ENCODE measurements around the gene TIMM21.

The TIMM21 gene

DNA sequence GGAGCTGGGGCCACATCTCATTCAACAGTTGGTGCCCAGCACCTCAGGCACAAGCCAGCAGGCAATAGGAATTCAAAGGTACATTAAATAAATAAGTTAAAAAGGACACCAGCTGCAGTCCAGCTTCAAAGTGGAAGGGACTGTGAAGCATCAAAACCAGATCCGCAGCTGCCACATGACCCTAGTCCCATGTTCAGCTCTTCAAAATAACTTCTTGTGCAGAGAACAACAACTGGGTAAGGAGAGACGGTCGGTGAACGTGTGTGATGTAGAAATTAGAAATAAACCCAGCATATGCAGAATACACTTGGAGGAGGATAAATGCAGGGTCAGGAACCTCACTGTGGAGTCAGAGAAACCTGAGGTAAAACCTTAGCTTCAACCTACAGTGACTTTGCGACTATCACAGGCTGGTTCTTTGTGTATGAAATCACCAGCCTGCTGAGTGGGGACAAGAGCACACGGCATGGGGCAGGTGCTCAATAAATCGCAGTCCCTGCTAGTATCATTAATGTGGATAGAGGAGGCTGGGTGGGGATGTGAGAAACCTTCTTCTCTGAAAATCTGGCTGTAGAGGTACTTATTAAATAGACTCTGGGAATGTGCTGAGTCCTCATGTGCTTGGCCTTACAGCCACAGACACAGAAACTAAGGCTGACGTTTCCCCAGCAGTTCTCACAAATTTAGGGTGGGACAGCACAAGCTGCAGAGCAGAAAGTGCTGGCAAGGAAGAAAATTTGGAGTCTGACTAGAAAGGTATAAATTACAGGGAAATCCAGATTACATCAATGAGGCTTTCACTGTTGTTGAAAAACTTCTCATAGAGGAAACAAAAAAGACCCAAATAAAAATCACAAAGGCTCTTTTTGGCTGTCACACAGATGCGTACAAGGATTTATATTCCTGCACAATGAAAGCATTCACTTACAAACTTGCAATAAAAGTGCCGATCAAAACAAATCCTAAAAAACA lies 21.4 kb upstream of the TIMM21 start:
- peak overlapping the region; percentile 5 for H3K27ac ChIP-seq (ENCODE audit: low read depth, low read length)
- H3K9me3 ChIP-seq (ENCODE audit: control insufficient read depth, insufficient read depth, low read length): no peaks in the 10 kb centered on the region
- peaks cover 3% of the 10 kb centered on the region for H3K27me3 ChIP-seq (ENCODE audit: control insufficient read depth, insufficient read depth, low read length)
- no peaks in the 10 kb centered on the region for H3K36me3 ChIP-seq (ENCODE audit: control insufficient read depth, insufficient read depth, low read length)
- H3K4me1 ChIP-seq (ENCODE audit: control insufficient read depth, insufficient read depth, low read length): peaks cover 18% of the 10 kb centered on the region
- peak overlapping the region; percentile 22; the same call in 1 of the 2 replicates for H3K4me3 ChIP-seq (ENCODE audit: low read depth, low read length)
- H3K9ac ChIP-seq (ENCODE audit: low read depth, low read length): no peak overlapping the region

DNA sequence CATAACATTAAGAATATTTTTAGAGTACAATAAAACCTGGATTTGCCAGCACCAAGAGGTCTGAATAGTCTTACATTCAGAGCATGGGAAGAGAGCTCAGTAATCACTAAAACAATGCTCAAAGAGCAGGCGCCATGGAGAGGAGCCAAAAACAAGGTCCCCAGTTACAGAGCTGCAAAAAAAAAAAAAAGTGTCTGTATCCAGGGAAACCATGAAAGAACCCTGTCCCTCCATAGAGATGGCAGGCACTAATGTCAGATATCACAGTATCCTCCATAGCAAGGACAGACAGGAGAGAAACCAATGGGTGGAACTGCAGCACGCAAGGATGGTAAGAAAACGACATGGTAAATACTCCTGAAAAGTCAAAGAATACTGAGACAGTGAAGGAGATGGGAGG lies 20.2 kb upstream of the TIMM21 start:
- no peaks in the 10 kb centered on the region for H3K9me3 ChIP-seq (ENCODE audit: control insufficient read depth, insufficient read depth, low read length)
- H3K9ac ChIP-seq (ENCODE audit: low read depth, low read length): no peak overlapping the region
- peaks cover 3% of the 10 kb centered on the region for H3K27me3 ChIP-seq (ENCODE audit: control insufficient read depth, insufficient read depth, low read length)
- no peak overlapping the region for H3K4me3 ChIP-seq (ENCODE audit: low read depth, low read length)
- H3K27ac ChIP-seq (ENCODE audit: low read depth, low read length): no peak overlapping the region
- peaks cover 18% of the 10 kb centered on the region for H3K4me1 ChIP-seq (ENCODE audit: control insufficient read depth, insufficient read depth, low read length)
- H3K36me3 ChIP-seq (ENCODE audit: control insufficient read depth, insufficient read depth, low read length): no peaks in the 10 kb centered on the region

DNA sequence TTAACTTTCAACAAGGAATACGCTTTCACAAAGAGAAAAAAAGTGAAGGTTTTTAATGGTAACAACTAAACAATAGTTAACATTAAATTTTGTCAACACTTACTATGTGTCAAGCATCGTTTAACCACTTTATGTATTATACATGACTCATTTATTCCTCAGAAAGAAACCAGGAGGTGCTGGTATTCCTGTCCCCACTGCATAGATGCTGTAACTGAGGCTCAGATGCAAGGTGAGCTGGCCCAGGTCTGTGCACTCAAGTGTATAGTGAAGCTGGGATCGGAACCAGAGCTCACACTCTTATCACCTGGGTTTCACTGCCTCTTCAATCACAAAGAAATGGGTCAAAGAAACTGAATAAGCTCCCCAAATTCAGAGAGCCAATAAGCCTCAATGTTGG lies 17.2 kb upstream of the TIMM21 start:
- H3K27me3 ChIP-seq (ENCODE audit: control insufficient read depth, insufficient read depth, low read length): peaks cover 3% of the 10 kb centered on the region; the same call in 1 of the 2 replicates

DNA sequence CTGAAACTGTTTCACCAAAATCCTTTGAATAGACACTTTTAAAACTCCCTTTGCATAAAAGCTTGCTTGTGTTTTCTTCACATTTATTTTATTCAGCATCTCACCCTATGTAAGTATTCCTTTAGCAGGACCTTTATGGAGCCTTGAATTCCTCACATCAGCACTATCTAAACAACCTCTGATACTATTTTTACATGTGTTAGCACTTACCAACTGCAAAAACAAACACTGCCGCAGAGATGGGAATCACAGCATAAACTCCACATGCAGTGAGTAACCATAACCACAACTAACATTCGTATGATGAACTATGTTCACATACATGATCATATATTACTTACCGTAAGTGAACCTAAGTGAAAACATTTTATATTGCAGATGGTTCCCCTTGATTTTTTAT lies 16.1 kb upstream of the TIMM21 start:
- Histone ChIP-seq H3K27me3 (ENCODE audit: control insufficient read depth, insufficient read depth, low read length) (no peaks in the 10 kb centered on the region), H3K4me3 (ENCODE audit: low read depth, low read length) (no peak overlapping the region), H3K9me3 (ENCODE audit: control insufficient read depth, insufficient read depth, low read length) (no peaks in the 10 kb centered on the region), H3K27ac (ENCODE audit: low read depth, low read length) (no peak overlapping the region), H3K4me1 (ENCODE audit: control insufficient read depth, insufficient read depth, low read length) (peaks cover 7% of the 10 kb centered on the region), H3K36me3 (ENCODE audit: control insufficient read depth, insufficient read depth, low read length) (no peaks in the 10 kb centered on the region), H3K9ac (ENCODE audit: low read depth, low read length) (no peak overlapping the region)

More for the DNA sequence above, 17.2 kb upstream of the TIMM21 start:
- H3K9me3 ChIP-seq (ENCODE audit: control insufficient read depth, insufficient read depth, low read length): no peaks in the 10 kb centered on the region
- no peak overlapping the region for H3K4me3 ChIP-seq (ENCODE audit: low read depth, low read length)
- no peak overlapping the region for H3K27ac ChIP-seq (ENCODE audit: low read depth, low read length)
- H3K9ac ChIP-seq (ENCODE audit: low read depth, low read length): no peak overlapping the region
- peaks cover 18% of the 10 kb centered on the region for H3K4me1 ChIP-seq (ENCODE audit: control insufficient read depth, insufficient read depth, low read length)
- no peaks in the 10 kb centered on the region for H3K36me3 ChIP-seq (ENCODE audit: control insufficient read depth, insufficient read depth, low read length)

DNA sequence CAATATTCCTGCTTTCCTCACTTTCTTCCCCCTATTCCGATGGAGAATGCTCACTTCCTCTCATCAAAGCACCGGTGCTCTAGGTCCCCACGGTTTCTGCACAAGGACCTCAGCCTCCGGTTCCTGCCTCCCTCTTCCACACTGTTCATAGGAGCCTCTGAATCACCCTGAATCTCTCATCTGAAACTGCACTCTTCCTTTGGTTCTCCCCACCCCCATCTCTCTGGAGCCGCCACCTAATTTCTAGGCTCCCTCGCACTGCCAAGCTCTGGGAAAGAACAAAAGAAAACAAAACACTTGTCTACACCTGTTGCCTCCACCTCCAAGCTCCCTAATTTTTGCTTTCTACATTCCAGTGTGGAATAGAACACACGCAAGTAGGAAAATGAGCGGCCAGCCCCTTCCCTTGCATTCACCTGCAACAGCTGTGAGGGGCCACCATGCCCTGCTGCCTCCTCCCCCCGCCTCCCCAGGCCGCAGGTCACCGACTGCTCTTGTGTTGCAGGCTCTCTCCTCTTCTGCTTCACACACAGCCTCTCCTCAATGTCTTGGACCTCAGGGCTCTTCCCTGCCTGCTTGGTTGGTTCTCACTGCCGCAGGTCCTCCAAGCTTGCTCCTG lies 10.3 kb upstream of the TIMM21 start:
- no peaks in the 10 kb centered on the region for H3K4me1 ChIP-seq (ENCODE audit: control insufficient read depth, insufficient read depth, low read length)
- no peaks in the 10 kb centered on the region for H3K9me3 ChIP-seq (ENCODE audit: control insufficient read depth, insufficient read depth, low read length)
- no peak overlapping the region for H3K9ac ChIP-seq (ENCODE audit: low read depth, low read length)
- H3K27me3 ChIP-seq (ENCODE audit: control insufficient read depth, insufficient read depth, low read length): no peaks in the 10 kb centered on the region
- H3K27ac ChIP-seq (ENCODE audit: low read depth, low read length): no peak overlapping the region
- H3K4me3 ChIP-seq (ENCODE audit: low read depth, low read length): no peak overlapping the region
- no peaks in the 10 kb centered on the region for H3K36me3 ChIP-seq (ENCODE audit: control insufficient read depth, insufficient read depth, low read length)

DNA sequence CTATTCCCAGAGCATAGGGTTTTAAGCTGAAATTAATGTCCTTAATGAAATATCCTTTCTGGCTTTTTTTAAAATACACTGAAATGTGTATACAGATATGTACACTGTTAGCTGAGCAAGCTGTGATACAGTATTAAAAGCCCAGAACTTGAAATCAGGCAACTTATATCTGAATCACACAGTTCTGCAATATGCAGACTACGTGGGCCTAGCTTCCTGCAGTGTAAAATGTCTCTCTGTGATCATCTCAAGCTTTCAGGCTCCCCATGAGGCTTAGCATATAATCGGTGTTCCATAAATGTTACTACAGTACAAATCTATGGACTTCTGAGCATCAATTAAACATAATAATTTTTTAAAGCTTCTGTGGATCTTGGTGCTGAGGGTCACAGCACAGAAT lies 8.9 kb upstream of the TIMM21 start:
- no peaks in the 10 kb centered on the region for H3K9me3 ChIP-seq (ENCODE audit: control insufficient read depth, insufficient read depth, low read length)
- H3K27ac ChIP-seq (ENCODE audit: low read depth, low read length): no peak overlapping the region
- H3K27me3 ChIP-seq (ENCODE audit: control insufficient read depth, insufficient read depth, low read length): no peaks in the 10 kb centered on the region
- H3K4me1 ChIP-seq (ENCODE audit: control insufficient read depth, insufficient read depth, low read length): no peaks in the 10 kb centered on the region
- no peak overlapping the region for H3K9ac ChIP-seq (ENCODE audit: low read depth, low read length)
- no peaks in the 10 kb centered on the region for H3K36me3 ChIP-seq (ENCODE audit: control insufficient read depth, insufficient read depth, low read length)
- H3K4me3 ChIP-seq (ENCODE audit: low read depth, low read length): no peak overlapping the region

DNA sequence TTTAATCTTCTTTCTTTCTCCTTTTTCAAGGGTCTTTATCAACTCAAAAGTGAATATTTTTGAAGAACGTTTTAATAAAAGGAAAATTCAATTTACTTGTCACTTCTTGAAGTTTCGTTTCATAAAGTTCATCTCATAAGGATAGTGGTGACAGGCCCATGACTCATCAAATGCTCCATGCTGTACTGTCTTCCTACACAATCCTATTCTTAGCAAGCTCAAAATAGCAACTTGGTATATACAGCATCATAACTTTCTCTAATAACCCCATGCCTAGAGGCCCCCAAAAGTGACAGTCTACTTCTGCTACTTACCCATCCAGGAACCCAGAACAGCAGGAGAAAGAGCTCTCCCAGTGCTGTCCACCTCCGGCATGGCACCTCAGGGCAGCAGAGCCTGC lies 8.4 kb upstream of the TIMM21 start:
- Histone ChIP-seq H3K9ac (ENCODE audit: low read depth, low read length) (no peak overlapping the region), H3K4me3 (ENCODE audit: low read depth, low read length) (no peak overlapping the region), H3K27me3 (ENCODE audit: control insufficient read depth, insufficient read depth, low read length) (no peaks in the 10 kb centered on the region), H3K36me3 (ENCODE audit: control insufficient read depth, insufficient read depth, low read length) (no peaks in the 10 kb centered on the region), H3K4me1 (ENCODE audit: control insufficient read depth, insufficient read depth, low read length) (no peaks in the 10 kb centered on the region), H3K27ac (ENCODE audit: low read depth, low read length) (no peak overlapping the region), H3K9me3 (ENCODE audit: control insufficient read depth, insufficient read depth, low read length) (no peaks in the 10 kb centered on the region)

DNA sequence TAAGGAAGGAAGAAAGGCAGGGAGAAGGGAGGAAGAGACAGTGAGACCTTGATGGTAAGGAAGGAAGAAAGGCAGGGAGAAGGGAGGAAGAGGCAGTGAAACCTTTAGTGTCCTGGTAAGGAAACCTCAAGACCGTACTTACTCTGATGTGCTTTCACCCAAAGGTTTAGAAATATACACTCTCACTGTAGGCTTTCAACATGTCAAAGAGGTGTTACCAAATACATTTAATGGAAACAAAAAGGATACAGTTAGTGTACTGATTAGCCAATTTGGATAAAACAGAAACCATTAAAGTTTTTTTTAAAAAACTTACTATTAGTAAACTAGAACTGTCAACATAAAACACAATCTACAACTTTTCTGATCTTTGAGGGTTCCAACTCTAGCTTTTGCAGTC lies 7.7 kb upstream of the TIMM21 start:
- no peak overlapping the region for H3K27ac ChIP-seq (ENCODE audit: low read depth, low read length)
- no peak overlapping the region for H3K9ac ChIP-seq (ENCODE audit: low read depth, low read length)
- H3K36me3 ChIP-seq (ENCODE audit: control insufficient read depth, insufficient read depth, low read length): no peaks in the 10 kb centered on the region
- no peaks in the 10 kb centered on the region for H3K4me1 ChIP-seq (ENCODE audit: control insufficient read depth, insufficient read depth, low read length)
- no peaks in the 10 kb centered on the region for H3K27me3 ChIP-seq (ENCODE audit: control insufficient read depth, insufficient read depth, low read length)
- H3K9me3 ChIP-seq (ENCODE audit: control insufficient read depth, insufficient read depth, low read length): no peaks in the 10 kb centered on the region
- H3K4me3 ChIP-seq (ENCODE audit: low read depth, low read length): no peak overlapping the region

DNA sequence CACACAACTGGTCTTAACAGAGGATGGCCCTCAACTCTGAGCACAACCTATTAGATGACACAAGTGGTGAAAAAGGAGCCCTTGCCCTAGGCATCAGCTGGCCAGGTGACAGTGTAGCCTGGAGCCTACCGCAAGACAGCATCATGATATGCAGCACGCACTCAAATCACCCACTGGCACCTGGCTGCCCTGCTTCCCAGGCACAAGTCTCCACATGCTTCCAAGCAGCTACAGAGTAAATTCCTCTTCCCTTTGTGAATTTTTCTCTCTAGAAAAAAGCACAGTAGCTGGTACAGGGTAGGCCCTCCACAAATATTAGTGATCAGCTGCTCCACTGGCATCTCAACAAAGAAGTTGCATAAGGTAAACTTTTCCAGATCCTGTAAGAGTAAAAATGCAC lies 6.7 kb upstream of the TIMM21 start:
- Histone ChIP-seq H3K27me3 (ENCODE audit: control insufficient read depth, insufficient read depth, low read length) (no peaks in the 10 kb centered on the region), H3K4me1 (ENCODE audit: control insufficient read depth, insufficient read depth, low read length) (no peaks in the 10 kb centered on the region), H3K27ac (ENCODE audit: low read depth, low read length) (no peak overlapping the region), H3K36me3 (ENCODE audit: control insufficient read depth, insufficient read depth, low read length) (no peaks in the 10 kb centered on the region), H3K4me3 (ENCODE audit: low read depth, low read length) (no peak overlapping the region), H3K9ac (ENCODE audit: low read depth, low read length) (no peak overlapping the region), H3K9me3 (ENCODE audit: control insufficient read depth, insufficient read depth, low read length) (no peaks in the 10 kb centered on the region)

DNA sequence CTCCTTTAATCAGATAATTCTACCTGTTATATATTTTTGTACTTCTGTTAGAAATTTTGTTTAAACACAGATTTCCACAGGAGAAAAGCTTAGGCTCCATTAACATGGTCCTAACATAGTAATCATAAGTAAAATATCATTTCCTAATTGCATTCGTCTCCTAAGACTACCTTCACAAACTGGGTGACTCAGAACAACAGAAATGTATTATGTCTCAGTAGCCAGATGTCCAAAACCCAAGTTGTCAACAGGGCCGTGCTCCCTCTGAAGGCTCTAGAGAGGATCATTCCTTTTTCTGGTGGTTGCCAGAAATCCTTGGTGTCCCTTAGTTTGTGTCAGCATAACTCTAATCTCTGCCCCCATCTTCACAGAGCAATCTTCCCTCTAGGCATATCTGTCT lies 6.1 kb upstream of the TIMM21 start:
- Histone ChIP-seq H3K9me3 (ENCODE audit: control insufficient read depth, insufficient read depth, low read length) (no peaks in the 10 kb centered on the region), H3K36me3 (ENCODE audit: control insufficient read depth, insufficient read depth, low read length) (no peaks in the 10 kb centered on the region), H3K4me3 (ENCODE audit: low read depth, low read length) (no peak overlapping the region), H3K9ac (ENCODE audit: low read depth, low read length) (no peak overlapping the region), H3K4me1 (ENCODE audit: control insufficient read depth, insufficient read depth, low read length) (no peaks in the 10 kb centered on the region), H3K27me3 (ENCODE audit: control insufficient read depth, insufficient read depth, low read length) (0 out of 2 replicates have a peak, but pooled peaks cover 4% of the 10 kb centered on the region), H3K27ac (ENCODE audit: low read depth, low read length) (no peak overlapping the region)

DNA sequence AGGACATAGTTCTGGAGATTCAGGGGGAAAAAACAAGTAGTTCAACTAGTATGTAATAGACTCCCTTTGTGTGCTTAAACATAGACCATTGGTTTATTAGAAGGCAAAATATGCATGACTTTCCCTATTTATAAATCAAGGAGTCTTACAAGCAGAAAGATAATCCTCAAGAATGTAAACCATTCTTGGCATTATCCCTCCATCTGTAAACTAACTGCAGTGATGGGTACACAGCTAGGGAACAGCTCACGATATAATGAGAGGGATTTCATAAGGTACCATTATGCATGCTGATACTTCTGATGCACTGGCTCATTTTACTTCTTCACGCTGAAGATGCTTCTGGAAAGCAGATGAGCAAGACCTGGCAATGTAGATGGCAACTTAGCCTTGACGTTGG lies 1.6 kb upstream of the TIMM21 start:
- Histone ChIP-seq H3K4me1 (ENCODE audit: control insufficient read depth, insufficient read depth, low read length) (peaks cover 8% of the 10 kb centered on the region), H3K4me3 (ENCODE audit: low read depth, low read length) (peak overlapping the region; percentile 99), H3K27ac (ENCODE audit: low read depth, low read length) (no peak overlapping the region), H3K36me3 (ENCODE audit: control insufficient read depth, insufficient read depth, low read length) (peaks cover 17% of the 10 kb centered on the region; the same call in 1 of the 2 replicates), H3K9ac (ENCODE audit: low read depth, low read length) (no peak overlapping the region), H3K9me3 (ENCODE audit: control insufficient read depth, insufficient read depth, low read length) (no peaks in the 10 kb centered on the region), H3K27me3 (ENCODE audit: control insufficient read depth, insufficient read depth, low read length) (0 out of 2 replicates have a peak, but pooled peaks cover 4% of the 10 kb centered on the region)

Measured in HUES48 (cell line).